Body of pancreas (tissue), 4 donors: ENCODE measurements around the gene SNX19. TPM values are rescaled to one million over a fixed set of nuclear protein-coding genes. Genes with fewer than 3 reads are reported as not detected.
"Not testable (repeated sequence)": the region's sequence is repeated elsewhere in the genome, so short reads cannot be mapped to it uniquely, and the experiment has no call there.

Source experiments
- ATAC-seq: fragments of 150-250 bp; one replicate; pipeline ENCODE4 v1.9.1; 2016
- DNase-seq, 4 donors: peaks; one replicate each; pipeline ENCODE4 v3.0.0-alpha.2; 2019
- H3K27ac ChIP-seq, 4 donors: fragments of 200-600 bp; sonication (generic); 1 replicate in 3 of 4; 2 replicates in 1 of 4; pipeline versions ENCODE4 v1.5.1 to v1.6.1; 2016 to 2019; ENCODE audit warnings: mild to moderate bottlenecking in 1 of 4, mixed read lengths in 1 of 4, moderate library complexity in 1 of 4
- H3K27me3 ChIP-seq, 2 donors: fragments of 200-600 bp; sonication (generic); one replicate each; pipeline ENCODE4 v1.6.0; 2016; ENCODE audit warnings: mild to moderate bottlenecking in 1 of 2
- H3K36me3 ChIP-seq, 2 donors: fragments of 200-600 bp; sonication (generic); replicated peaks in 1 of 2; 2 replicates each; pipeline ENCODE4 v1.5.1; 2016; ENCODE audit warnings: low read depth in 2 of 2; ENCODE audit not compliant: insufficient read depth in 1 of 2
- H3K4me1 ChIP-seq: fragments of 200-600 bp; sonication (generic); one replicate; pipeline ENCODE4 v1.6.0; 2016
- H3K4me3 ChIP-seq, 2 donors: fragments of 200-600 bp; sonication (generic); 1 replicate in 1 of 2; 2 replicates in 1 of 2; pipeline ENCODE4 v1.5.1; 2016 to 2019
- H3K9me3 ChIP-seq, 3 donors: fragments of 200-600 bp; sonication (generic); 1 replicate in 2 of 3; 2 replicates in 1 of 3; pipeline ENCODE4 v1.5.1; 2016
- POLR2A ChIP-seq, 3 donors: fragments of 450-650 bp; IDR thresholded peaks; one replicate each; pipeline ENCODE4 v1.6.1; 2016; ENCODE audit warnings: antibody characterized with exemption in 3 of 3, mild to moderate bottlenecking in 2 of 3
- WGBS, 2 donors: methylation state at CpG; one replicate each; pipeline ENCODE4 v1.1.5; 2017; 5-methylcytosine and 5-hydroxymethylcytosine counted together
- intact Hi-C: fragments of 100-400 bp; cut with DNase I; formaldehyde crosslinking; loops from one replicate; pipeline ENCODE4 v1.15.1; 2023
- total RNA-seq, 2 donors: library from RNA; depleted of rRNA; stranded (reverse); fragments of >200 nt; gene quantifications; one replicate each; pipeline ENCODE4 v1.1.0, GENCODE V29; 2016
- TF ChIP-seq, protein P1 (sequence below), 7 experiments: fragments of 450-650 bp in 4 of 7; fragments of 200-600 bp in 3 of 7; sonication (generic) in 3 of 7; IDR thresholded peaks; one replicate each; pipeline ENCODE4 v1.5.1; 2016 to 2019; ENCODE audit warnings: antibody characterized with exemption in 7 of 7

The SNX19 gene
- total RNA-seq, 2 donors from 2014 or later = 58.4 to 245 TPM

- Histone ChIP-seq H3K36me3 (no peaks in the 10 kb centered on the region), H3K4me1 (no peaks in the 10 kb centered on the region), H3K9me3 (no peaks in the 10 kb centered on the region), H3K27ac (no peak overlapping the region), H3K4me3 (no peak overlapping the region), H3K27me3 (no peaks in the 10 kb centered on the region)
- no peak for TF ChIP-seq POLR2A (IDR thresholded peaks at IDR 0.05)
- TF ChIP-seq, protein P1, sequence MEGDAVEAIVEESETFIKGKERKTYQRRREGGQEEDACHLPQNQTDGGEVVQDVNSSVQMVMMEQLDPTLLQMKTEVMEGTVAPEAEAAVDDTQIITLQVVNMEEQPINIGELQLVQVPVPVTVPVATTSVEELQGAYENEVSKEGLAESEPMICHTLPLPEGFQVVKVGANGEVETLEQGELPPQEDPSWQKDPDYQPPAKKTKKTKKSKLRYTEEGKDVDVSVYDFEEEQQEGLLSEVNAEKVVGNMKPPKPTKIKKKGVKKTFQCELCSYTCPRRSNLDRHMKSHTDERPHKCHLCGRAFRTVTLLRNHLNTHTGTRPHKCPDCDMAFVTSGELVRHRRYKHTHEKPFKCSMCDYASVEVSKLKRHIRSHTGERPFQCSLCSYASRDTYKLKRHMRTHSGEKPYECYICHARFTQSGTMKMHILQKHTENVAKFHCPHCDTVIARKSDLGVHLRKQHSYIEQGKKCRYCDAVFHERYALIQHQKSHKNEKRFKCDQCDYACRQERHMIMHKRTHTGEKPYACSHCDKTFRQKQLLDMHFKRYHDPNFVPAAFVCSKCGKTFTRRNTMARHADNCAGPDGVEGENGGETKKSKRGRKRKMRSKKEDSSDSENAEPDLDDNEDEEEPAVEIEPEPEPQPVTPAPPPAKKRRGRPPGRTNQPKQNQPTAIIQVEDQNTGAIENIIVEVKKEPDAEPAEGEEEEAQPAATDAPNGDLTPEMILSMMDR (IDR thresholded peaks at IDR 0.05) = no peak
- intact Hi-C loops = no loop called here
- ATAC-seq (peak; percentile 56), DNase-seq (peak in 3 of 4 donors; percentile 14 to 49 (median 25))
- WGBS, 2 donors = 59 to 63% methylated on average over 9 of the region's 9 CpGs
Observed at GRCh38 chr11:130945896-130946295, 29.6 kb upstream of the SNX19 start.

- no peak overlapping the region for H3K27ac ChIP-seq
- H3K4me3 ChIP-seq = no peak overlapping the region
- ATAC-seq (no peak), DNase-seq (no peak)
- H3K27me3 ChIP-seq = no peaks in the 10 kb centered on the region
- TF ChIP-seq, protein P1 (IDR thresholded peaks at IDR 0.05) = no peak
- TF ChIP-seq POLR2A (IDR thresholded peaks at IDR 0.05) = no peak
- WGBS, 2 donors = 50 to 69% methylated on average over 1 of the region's 1 CpG
- H3K4me1 ChIP-seq = no peaks in the 10 kb centered on the region
- intact Hi-C loops = no loop called here
- H3K9me3 ChIP-seq = no peaks in the 10 kb centered on the region
- no peaks in the 10 kb centered on the region for H3K36me3 ChIP-seq
Observed at GRCh38 chr11:130940706-130941105, 24.4 kb upstream of the SNX19 start.

GRCh38 chr11:130937051-130937450 lies 20.8 kb upstream of the SNX19 start:
- TF ChIP-seq POLR2A (IDR thresholded peaks at IDR 0.05) = no peak
- TF ChIP-seq, protein P1 (IDR thresholded peaks at IDR 0.05) = no peak
- ATAC-seq (no peak), DNase-seq (no peak)
- intact Hi-C loops = no loop called here
- Histone ChIP-seq H3K9me3 (no peaks in the 10 kb centered on the region), H3K4me1 (no peaks in the 10 kb centered on the region), H3K36me3 (no peaks in the 10 kb centered on the region), H3K4me3 (no peak overlapping the region), H3K27ac (no peak overlapping the region), H3K27me3 (no peaks in the 10 kb centered on the region)
- 65 to 67% methylated on average over 2 of the region's 2 CpGs for WGBS, 2 donors

DNA sequence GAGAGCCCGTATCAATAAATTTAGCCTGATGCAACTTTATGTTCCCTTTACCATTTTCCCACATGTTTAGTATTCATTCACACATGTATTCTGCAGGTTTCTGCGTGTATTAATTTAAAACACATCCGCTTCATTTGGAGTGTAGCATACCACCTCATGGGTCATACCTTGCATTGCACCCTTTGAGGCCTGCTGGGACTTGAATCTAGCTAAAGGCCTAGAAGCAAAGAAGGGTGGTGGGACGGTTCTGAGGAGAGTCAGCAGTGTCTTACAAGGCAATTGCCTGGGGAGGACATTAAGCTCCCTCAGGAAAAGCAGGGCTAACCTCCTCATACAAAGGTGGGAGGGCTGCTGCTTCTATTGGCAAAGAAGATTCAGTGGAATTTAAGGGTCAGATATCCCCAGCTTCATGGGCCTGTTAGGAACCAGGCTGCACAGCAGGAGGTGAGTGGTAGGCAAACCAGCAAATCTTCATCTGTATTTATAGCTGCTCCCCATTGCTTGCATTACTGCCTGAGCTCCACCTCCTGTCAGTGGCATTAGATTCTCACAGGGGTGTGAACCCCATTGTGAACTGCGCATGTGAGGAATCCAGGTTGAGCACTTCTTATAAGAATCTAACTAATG lies 15.9 kb upstream of the SNX19 start:
- ATAC-seq (no peak), DNase-seq (no peak)
- Histone ChIP-seq H3K9me3 (no peaks in the 10 kb centered on the region), H3K4me1 (no peaks in the 10 kb centered on the region), H3K4me3 (no peak overlapping the region), H3K27ac (no peak overlapping the region), H3K27me3 (no peaks in the 10 kb centered on the region), H3K36me3 (no peaks in the 10 kb centered on the region)
- no peak for TF ChIP-seq POLR2A (IDR thresholded peaks at IDR 0.05)
- TF ChIP-seq, protein P1 (IDR thresholded peaks at IDR 0.05) = no peak
- WGBS, 2 donors = 75 to 84% methylated on average over 5 of the region's 5 CpGs
- intact Hi-C loops = no loop called here

DNA sequence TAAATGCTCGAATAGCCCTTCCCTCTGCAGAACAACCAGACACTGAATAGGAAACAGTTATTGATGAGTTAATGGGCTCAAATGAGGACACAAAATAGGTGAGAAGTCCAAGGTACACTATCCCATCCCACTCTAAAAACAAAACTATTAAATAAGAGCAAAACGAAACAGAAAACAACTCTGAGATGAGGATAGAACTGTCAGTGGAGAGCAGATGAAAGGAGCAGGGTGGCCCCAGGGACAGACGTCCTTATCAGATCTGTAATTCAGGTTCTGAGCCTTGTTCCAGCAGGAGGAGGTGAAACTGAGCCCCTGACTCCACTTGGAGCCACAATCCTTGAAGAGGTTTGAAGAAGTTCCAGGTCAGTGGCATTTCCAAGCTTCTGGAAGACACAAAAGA lies 8.5 kb upstream of the SNX19 start:
- no peak overlapping the region for H3K4me3 ChIP-seq
- DNase-seq (no peak), ATAC-seq (no peak)
- WGBS, 2 donors = 32 to 35% methylated on average over 3 of the region's 3 CpGs
- no peaks in the 10 kb centered on the region for H3K4me1 ChIP-seq
- intact Hi-C loops = loop anchor here (10.0 kb wide), 1 partner anchor 750 kb away; no protein-coding TSS in a partner anchor
- no peak overlapping the region for H3K27ac ChIP-seq
- H3K36me3 ChIP-seq = no peaks in the 10 kb centered on the region
- H3K27me3 ChIP-seq = no peaks in the 10 kb centered on the region
- H3K9me3 ChIP-seq = no peaks in the 10 kb centered on the region
- TF ChIP-seq, protein P1 (IDR thresholded peaks at IDR 0.05) = no peak
- no peak for TF ChIP-seq POLR2A (IDR thresholded peaks at IDR 0.05)

- 59 to 69% methylated on average over 5 of the region's 5 CpGs for WGBS, 2 donors
- not testable (repeated sequence) for H3K4me3 ChIP-seq, H3K36me3 ChIP-seq, DNase-seq, ATAC-seq, H3K27me3 ChIP-seq, H3K27ac ChIP-seq, H3K9me3 ChIP-seq, H3K4me1 ChIP-seq
- intact Hi-C loops = loop anchor here (10.0 kb wide), 1 partner anchor 754 kb away; no protein-coding TSS in a partner anchor
Observed at GRCh38 chr11:130920612-130921011, 4.3 kb upstream of the SNX19 start.
